GM19438 (cell line): ENCODE results near the gene TBC1D22A.
"Not testable (repeated sequence)": the region's sequence is repeated elsewhere in the genome, so short reads cannot be mapped to it uniquely, and the experiment has no call there.

ENCODE experiments used
- ATAC-seq: cut with Tn5 transposase; IDR thresholded peaks from one replicate; pipeline ENCODE4 v1.9.1; 2021; ENCODE audit warnings: low read depth; ENCODE audit not compliant: unreplicated experiment

TBC1D22A gene, protein sequence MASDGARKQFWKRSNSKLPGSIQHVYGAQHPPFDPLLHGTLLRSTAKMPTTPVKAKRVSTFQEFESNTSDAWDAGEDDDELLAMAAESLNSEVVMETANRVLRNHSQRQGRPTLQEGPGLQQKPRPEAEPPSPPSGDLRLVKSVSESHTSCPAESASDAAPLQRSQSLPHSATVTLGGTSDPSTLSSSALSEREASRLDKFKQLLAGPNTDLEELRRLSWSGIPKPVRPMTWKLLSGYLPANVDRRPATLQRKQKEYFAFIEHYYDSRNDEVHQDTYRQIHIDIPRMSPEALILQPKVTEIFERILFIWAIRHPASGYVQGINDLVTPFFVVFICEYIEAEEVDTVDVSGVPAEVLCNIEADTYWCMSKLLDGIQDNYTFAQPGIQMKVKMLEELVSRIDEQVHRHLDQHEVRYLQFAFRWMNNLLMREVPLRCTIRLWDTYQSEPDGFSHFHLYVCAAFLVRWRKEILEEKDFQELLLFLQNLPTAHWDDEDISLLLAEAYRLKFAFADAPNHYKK

DNA sequence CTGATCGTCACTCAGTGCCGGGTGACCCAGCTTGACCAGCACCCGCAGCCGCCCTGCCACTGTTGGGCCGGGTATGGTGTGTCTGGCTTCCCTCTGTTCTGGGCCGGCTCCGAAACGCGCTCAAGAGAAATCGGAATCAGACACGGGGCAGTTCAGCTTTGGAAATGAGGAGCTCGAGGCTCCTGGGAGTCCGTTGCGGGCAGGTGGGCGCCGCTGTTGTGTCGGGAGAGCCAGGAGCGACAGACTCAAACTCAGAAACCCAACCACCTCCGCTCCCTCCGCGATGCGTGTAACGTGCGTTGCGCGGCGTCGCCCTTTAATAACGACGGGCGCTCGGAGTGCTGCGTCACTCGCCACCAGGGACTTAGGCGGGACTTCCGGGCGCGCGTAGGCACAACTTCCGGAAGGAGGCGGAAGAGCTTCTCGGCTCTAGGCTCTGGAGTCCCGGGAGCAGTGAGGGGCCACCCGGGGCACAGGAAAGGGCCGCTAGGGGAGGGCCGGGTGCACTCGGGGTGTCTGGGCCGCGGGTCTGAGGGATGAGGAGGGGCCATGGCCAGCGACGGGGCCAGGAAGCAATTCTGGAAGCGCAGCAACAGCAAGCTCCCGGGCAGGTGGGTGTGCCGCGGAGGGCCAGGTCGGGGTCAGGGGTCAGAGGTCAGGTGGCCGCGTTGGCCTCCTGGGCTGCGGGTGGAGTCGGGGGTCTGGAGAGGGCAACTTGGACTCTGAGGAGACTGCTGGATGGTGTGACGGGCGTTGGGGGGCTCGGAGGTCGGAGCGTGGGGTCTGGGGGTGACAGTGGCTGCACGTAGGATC, at the start of gene TBC1D22A:
Gene TBC1D22A, plus strand, starts transcription at position 413 of the 813 bp plus-strand sequence. Its CDS starts 137 bp downstream, at position 550.
- ATAC-seq = peak; percentile 69

DNA sequence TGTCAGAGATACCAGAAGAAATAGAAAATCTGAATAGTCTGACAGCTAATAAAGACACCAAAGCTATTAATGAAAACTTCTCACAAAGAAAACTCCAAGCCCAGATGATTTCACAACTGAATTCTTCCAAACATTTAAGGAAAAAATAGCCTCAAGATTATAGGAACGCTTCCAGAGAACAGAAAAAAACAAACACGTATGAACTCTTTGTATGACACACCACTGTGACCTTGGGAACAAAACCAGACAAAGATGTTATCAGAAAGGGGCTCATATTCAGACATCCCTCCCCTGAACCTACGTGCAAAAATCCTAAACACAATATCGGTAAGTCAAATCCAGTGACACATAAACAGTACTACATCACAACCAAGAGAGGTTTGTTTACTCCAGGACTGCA, 47.9 kb upstream of the TBC1D22A start:
- no peak for ATAC-seq

DNA sequence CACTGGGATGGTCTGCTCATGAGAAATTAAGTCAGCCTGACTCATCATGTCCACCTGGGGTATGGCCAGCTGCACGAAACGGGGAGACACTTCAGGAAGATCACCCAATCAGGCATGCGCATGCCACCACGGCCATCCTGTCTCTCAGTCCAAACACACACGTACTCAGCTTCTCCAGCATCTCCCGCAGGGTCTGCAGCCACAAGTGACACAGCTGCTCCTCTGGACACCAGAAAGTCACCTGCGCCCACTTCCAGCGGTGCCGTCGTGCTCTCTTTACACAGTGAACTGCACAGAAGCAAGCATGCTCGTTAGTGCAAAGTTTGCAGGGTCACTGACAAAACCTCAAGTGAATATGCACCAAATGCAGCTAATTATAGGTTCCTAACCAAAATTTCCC, 42.5 kb upstream of the TBC1D22A start:
- no peak for ATAC-seq

DNA sequence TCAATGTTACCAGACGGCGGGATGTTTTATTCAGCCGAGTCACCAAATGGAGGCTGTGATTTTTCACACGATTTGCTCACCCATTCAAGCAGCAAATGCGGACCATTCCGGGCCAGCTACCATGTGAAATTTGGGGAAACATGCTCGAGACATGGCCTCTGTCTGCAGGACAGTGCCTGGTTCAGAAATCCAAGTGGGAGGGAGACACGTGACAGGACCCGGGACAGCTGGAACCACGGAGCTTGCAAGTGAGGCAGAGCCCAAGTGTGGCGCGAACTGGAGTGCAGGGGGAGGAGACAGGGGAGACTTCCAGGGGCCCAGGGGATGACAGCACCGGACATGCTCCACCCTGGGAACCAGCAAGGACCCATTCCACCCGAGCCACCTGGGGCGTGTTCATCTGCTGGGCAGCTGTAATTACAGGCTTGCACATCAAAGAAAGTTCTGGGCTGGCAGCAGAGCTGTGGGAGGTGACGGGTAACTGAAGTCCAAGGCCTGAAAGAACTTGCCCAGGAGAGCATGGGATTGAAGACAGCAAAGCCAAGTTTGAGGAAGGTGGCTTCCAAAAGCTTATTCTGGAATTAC, 40.9 kb upstream of the TBC1D22A start:
- ATAC-seq = no peak

DNA sequence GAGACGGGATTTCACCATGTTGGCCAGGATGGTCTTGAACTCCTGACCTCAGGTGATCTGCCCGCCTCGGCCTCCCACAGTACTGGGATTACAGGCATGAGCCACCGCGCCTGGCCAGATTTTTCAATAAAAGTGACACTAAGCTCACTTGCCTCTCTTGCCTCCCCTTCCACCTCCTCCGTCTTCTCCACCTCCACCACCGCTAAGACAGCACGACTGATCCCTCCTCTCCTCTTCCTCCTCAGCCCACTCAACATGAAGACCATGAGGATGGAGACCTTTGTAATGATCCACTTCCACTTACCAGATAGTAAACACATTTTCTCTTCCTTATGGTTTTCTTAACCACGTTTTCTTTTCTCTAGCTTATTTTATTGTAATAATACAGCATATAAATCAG, 38.6 kb upstream of the TBC1D22A start:
- no peak for ATAC-seq

DNA sequence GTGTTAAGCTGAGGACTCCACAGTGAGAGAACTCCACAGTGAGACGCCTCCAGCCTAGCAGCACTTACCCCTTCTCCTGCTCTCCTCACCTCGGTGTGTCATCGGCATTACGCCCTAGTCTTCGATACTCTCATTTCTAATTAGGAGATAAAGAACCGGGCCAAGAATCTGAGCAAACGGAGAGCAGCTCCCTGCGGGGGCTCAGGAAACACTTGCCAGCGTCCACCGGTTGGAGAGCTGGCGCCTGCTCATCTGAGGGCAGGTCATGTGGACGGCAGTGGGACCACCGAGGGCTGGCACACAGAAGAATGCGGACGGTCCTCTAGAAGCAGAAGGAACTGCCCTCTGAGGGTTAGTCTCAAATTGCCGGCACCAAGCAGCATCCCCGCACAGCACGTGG, 37.4 kb upstream of the TBC1D22A start:
- no peak for ATAC-seq

DNA sequence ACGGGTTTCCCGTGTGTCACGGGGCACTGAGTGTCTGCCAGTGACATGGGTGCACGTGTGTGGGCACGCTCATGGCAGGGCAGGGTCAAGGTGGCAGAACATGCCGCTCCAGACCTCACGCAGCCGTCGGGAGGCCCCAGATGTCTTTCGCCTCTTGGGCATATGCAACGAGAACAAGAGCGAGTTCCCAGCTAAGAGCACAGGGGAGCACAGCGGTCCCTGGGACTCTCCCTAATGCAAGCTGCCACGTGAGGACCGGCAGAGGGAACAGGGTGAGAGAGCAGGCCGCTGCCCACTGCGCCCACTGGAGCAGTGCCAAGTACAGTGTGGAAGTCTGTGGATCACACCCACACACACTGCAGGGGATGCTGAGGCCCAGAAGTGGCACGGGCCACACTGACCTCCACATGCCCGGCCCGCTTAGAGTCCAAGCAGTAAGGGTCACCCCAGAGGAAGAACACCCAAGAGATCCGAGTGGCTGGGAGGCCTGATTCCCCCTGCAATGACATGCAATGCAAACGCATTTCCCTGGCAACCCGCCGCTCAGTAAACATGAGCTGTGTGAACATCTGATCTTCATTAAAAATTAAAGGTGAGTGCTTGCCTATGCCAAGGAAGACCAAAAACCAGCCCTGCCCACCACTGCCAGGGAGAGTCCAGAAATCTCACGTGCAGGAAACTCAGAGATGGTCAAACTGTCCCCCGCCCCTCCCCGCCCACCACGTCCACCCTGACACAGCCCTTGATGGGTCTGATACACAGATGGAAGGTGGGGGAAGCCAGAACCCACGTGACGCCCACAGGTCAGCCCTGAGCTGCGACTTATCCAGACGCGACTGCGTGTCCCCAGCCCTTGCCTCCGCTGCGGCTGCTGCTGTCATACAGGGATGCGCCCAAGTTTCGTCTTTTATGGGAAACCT, 36.1 kb upstream of the TBC1D22A start:
- ATAC-seq = no peak

DNA sequence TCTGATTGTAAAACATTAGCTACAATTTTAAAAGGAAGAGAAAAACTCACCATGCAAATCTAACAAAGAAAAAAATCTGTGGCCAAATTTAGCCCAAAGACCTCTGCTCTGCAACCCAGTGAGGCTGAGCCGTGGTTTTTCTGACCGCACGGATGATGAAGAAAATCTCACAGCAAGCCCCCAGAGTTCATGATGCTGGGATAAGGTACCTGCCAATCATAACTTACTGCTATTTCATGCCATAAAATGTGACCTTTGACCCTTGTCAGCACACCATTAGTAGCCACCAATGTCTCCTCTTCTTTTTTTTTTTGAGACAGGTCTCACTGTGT, 35.5 kb upstream of the TBC1D22A start:
- no peak for ATAC-seq

DNA sequence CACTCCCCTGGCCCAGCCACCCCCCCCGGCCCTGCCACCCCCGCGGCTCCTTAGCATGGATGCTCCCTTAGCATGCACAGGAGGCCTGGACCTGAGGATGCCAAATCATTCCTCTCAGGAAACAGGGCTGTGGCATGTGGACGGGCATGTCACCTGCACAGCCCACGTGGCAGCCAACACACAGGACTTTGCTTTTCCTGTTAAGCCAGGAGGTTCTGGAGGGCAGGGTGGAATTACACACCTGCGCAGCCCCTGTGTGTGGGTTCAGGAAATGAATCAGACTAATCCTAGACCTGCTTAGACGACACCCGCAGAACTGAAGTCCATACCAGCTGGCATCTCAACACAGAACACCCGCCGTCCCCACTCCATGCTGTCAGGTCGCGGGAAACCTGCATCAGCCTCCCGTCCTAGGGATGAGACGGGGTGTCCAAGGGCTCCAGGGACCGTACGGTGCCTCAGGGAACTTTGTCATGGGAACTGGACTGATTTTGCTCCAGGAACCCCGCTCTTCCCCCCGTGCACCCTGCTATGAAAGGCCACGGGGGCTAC, 34.6 kb upstream of the TBC1D22A start:
- ATAC-seq = no peak

DNA sequence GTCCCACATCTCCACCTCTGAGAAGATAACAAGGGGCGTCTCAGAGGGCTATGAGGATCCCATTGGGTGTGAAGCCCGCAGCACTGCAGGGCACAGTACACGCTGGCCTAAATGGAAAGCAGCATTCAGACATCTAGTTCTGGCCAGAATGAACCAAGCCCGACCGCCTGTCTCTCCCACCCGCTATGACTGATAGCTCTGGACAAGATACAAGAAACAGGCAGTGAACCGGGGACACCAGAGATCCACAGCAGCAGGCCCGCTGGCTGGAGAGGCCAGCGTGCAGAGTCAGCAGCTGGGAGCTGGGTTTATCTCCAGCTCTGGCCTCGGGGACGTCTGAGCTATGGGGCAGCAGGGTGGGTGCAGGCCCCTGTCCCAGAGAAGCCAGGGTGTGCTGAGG, 34.0 kb upstream of the TBC1D22A start:
- ATAC-seq = no peak

DNA sequence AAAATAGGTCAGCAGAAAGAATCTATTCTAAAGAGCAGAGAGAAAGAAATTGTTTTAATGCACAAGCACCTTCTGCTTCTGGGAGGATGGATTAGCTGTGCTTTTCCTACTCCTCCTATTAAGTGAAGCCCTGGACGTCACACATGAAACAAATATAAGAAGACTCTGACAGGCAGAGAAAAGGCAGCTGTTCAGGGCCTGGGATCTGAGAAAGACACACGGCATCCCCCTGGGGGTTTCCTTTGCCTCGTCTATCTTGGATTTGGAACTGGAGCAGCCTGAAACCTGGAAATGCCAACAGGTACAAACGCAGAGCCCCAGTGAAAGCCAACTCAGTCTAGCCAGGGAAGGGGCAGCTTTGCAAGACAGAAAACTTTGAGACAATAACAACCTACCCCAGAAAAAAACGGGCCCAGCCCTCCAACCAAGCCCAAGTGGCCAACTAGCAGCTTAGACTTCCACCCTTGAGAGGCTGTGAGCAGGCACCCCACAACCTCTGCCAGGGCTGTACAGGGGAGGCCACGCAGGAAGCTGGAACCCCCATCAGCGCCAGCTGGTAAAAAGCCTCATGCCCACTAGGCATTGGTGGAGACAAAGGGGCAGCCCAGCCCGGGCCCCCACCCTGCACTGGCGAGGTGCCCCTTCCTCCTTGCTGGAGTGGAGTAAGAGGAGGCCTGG, 31.7 kb upstream of the TBC1D22A start:
- ATAC-seq = no peak

DNA sequence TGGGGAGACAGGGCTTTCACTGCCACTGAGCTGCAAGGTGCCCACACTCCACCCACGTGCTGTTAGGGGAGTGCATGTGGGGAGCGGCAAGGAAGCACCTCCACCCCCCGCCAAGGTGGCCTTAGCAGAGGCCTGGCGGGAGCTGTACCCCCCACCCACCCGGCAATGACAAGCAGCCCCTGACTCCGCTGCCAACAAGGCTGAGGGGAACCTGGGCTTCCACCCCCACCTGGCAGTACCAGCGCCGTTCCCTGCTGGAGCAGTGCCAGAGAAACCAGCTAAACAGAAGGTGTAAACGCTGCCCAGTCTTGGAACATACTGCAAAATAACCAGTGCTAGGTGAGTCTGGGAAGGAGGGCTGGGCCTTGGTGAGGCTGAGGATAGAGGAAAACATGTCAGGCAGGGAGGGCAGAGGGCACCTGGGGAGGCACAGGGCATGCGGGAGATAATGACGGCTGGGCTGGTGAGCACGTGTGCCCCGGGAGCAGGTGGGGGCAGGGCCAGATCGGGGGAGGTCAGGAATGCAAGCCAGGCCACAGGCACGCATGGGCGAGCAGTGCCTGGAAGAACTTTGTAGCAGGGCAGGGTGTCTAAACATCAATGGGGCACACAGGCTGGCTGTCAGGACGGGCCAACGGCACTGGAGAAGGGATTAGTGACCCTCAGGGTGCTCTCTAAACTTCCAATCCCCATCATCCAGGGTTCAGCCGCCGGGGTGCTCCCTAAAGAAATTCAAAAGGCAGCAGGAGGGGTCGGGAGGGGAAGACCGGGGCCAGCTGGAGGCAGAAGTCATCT, 31.0 kb upstream of the TBC1D22A start:
- ATAC-seq = no peak

DNA sequence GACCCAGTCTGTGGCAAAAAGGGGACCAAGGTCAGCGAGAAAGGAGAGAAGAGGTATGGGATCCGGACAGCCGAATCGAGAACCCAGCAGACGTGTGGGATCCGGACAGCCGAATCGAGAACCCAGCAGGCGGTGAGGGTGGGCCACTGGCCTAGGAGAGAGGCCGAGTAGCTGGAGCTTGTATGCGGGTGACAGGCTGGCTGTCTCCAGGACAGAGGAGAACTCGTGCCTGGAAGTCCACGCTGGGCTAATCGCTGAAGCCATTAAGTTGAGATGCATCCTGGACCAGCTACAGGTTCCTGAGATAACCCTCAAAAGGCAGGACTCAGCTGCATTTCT, 30.4 kb upstream of the TBC1D22A start:
- ATAC-seq = no peak

DNA sequence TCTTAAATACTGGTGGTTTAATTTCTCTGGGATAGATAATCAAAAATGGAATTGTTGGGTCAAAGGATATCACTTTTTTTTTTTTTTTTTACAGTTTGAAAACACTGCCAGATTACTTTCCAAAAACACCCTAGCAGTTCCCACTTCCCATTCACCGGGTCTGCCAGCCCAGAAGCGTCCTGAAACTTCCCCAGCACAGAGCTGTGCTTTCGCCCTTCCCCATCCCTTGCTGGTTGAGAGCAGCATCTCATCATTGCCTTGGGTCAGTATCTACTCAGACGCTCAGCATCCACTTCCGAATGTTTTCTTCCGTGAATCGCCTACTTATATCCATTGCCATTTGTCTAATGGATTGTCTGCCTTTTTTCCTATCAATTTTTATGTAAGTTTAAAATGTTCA, 29.9 kb upstream of the TBC1D22A start:
- no peak for ATAC-seq

DNA sequence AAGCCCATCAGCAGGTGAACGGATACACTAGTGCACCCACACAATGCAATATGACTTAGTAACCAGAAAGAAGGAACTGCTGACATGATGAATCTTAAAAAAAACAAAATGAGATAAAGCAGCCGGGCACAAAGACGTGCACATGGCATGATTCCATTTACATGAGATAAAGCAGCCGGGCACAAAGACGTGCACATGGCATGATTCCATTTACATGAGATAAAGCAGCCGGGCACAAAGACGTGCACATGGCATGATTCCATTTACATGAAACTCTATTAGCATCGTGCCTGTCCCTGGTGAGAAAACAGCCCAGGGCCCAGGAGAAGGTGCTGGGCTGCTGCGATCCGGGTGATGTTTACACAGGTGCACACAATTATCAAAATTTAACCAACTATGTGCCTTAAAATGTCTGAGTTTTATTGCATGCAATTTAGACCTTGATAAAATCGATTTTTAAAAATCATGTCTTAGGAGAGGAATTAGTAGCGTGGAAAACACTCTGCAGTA, 28.2 kb upstream of the TBC1D22A start:
- ATAC-seq = not testable (repeated sequence)

DNA sequence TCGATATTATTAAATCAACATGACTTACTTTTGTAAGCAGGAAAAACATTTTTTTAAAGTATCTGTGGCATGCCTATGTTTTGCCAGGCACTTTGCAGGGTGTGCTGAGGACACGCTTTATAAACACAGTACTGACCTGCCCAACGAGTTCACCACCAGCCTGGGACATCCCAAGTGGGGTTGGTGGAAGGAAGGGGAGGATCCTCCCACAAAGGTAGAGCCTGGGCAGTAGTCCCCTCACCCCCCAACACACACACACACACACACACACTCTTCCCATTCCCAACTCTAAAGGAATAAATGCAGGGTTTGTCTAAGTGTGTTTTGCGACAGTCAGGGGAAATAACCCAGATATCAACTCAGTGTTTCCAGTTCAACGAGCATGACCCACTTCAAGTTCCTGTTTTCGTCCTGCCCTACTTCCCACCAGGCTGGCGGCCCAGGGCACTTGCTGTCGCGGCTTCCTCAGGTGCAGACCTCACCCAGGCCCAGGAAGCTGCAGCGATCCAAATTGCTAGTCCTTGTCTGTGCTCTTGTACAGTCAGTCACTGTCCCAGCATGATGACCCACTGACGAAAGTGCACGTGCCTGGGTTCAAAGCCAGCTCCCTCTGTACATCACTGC, 27.5 kb upstream of the TBC1D22A start:
- no peak for ATAC-seq

DNA sequence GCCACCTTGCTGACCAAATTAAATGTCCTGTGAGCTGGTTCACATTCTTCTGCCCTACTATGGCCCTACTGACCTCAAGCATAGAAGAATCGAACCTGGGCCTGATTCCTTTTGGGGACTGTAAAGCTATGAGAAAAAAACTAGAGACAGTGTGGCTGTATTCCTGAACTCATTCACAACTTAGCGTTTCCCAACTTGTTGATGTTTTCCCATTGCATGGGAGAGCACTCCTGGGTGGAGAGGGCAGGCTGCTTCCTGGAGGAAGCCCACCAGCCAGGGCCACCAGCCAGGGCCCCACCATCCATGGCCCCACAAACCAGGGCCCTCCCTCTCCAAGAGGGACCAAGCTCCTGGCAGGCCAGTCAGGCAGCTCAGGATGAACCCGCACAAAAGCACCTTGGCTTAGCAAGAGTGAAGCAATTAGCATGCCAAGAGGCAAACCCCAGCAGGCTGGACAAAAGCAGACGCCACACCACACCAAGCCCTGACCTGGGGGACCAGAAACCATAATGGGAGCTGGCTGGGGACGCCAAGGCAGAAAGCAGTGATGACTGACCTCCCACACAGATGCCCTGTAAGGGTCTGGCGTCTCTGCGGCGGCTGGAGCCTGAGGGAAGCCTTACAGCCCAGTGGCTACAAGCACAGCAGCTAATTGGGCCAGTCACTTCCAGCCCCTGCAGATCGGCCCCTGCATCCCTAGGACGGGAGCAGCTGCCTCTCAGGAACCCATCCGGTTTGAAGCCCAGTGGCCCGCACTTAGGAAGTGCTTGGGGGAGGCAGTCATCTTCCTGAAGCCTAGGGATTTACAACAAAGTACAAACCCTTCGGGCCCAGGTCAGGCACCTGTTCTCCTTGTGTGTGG, 26.5 kb upstream of the TBC1D22A start:
- ATAC-seq = no peak
